Melanocyte of skin (primary cell): Measurements from ENCODE around the gene PODNL1. TPM values are rescaled to one million over a fixed set of nuclear protein-coding genes. Genes with fewer than 3 reads are reported as not detected.

Experiments
- total RNA-seq, 2 donors: library from RNA; depleted of rRNA; stranded (reverse); fragments of >200 nt; gene quantifications; 2 replicates each; pipeline ENCODE4 v1.2.3, GENCODE V29; 2012

The PODNL1 gene
- under 1 TPM; under 0.01 to 0.33 TPM for total RNA-seq

DNA sequence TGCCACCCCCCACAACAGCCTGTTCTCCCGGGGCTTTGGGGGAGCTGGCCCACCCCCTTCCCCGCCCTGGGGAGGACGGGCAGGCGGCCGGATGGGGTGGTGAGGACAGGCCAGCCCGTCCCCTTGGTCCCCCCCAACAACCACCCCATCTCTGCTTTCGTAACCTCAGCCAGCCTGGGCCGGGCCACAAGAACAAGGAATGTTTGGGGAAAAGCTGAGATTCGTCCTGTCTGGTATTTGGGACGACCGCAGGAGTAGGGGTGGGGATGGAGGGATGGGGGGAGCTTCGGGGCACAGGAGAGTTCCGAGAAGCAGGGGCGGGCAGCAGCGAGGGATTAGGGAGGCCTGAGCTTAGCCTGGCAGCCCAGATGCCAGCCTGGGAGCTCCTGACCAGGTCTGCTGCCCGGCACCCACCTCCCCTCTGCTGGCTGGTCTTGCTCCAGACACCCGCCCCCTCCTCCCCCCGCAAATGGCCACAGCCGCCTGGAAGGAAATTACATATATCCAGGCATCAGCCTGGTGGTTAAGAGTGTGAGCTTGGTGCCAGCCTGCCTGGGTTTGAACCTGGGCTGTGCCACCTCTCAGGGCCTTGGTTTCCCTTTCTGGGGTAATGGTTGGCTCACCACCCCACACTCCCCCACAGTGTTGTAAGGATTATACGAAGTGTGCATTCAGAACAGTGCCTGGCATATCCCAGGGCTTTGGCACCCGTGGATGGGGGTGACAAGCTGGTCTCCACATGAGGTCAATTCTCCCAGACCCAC, at the start of gene PODNL1:
Gene PODNL1, minus strand, starts transcription at position 117 of the 764 bp plus-strand sequence. CDS start 236 bp downstream, outside the sequence.

DNA sequence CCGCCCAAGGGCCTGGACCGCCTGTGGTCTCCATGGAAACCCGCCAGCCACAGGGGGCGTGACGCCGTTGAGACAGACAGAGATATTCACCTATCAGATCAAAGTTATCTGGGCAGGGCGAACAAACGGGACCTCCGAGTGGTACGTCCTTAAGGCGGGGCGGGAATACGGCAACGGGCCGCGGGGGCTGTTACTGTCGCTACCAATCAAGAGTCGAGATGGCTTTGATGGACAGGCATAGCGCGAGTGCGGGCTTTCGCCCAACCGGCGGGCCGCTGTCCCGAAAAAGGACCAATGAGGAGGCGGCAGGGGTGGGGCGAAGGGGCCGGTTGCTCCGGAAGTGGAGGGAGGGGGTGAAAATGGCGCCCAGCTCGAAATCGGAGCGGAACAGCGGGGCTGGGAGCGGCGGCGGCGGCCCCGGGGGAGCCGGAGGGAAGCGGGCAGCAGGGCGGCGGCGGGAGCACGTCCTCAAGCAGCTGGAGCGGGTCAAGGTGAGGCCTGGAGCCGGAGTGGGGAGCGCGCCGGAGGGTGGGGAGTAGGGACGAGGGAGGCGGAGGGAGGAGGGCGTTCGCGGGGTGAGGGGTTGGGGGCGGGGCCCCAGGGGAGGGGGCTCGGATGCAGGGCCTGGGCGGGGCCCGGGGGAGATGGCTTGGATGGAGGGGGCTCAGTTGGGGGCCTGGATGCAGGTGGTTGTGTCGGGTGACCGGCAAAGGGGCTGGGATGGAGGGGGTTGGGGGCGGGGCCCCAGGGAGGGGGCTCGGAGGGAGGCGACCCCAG, 14.1 kb upstream of the PODNL1 start, which contains the start of gene DCAF15:
Gene DCAF15, plus strand, starts transcription at position 356 of the 777 bp plus-strand sequence. Its CDS starts 4 bp downstream, at position 360.

DNA sequence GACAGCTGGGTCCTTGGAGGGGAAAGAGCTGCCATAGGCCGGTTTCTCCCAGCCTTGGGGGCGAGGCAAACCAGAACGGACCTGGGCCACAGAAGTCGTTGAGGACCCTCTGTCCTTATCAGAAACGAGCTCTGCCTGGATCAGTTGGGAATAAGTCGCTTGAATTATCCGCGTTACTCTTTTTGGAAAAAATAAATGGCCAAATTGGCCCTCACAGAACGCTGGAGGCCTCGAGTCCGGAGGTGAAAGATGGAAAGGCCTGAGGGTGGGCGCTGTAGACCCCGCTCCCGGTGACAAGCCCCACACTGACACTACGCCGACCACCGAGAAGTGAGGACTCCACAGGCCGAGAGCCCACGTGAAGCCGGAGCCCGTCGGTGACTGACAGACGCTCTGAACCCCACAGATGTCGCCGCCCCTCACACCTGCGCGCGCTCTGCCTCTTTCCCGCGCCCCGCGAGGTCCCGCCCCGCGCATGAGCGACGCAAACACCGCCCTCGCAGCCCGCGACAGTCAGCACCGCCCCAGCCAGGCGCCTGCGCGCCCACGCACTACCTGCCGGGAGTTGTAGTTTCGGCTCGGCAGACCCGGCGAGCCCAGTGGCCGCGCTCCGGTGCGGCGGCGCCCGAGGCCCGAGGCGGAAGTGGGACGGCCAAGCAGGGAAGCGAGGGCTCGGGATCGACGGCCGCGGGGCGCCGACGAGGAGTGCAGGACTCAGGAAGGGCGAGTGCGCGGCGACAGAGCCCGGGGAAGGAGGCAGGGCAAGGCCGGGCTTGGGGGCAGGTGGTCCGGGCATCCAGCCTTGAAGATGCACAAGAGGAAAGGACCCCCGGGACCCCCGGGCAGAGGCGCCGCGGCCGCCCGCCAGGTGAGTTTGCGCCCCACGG, 32.3 kb downstream of the PODNL1 start, which contains the start of the genes BRME1 and CC2D1A:
Gene BRME1, minus strand, starts transcription at position 484 of the 887 bp plus-strand sequence. CDS start 1,225 bp downstream, outside the sequence.
Gene CC2D1A, plus strand, starts transcription at position 568 of the 887 bp plus-strand sequence. Its CDS starts 241 bp downstream, at position 809.

Other genes with a start within 250 kb of the PODNL1 start
- gene MRI1, start 173.9 kb downstream of the PODNL1 start, total RNA-seq: 10 to 100 TPM; 36.8 to 37.6 TPM
- 10 to 100 TPM; 54.7 to 64.6 TPM for gene C19orf53, start 164.0 kb downstream of the PODNL1 start, total RNA-seq
- 1 to 10 TPM; 3.3 to 3.4 TPM for gene ZSWIM4, start 143.0 kb downstream of the PODNL1 start, total RNA-seq
- not detected for gene NANOS3, start 61.3 kb downstream of the PODNL1 start, total RNA-seq
- 1 to 10 TPM in 1 of 2 donors, under 1 TPM in 1; 1.00 to 1.4 TPM for gene BRME1, start 32.3 kb downstream of the PODNL1 start, total RNA-seq
- gene CC2D1A, start 32.2 kb downstream of the PODNL1 start, total RNA-seq: 10 to 100 TPM; 14.3 to 19.3 TPM
- gene DCAF15, start 14.1 kb upstream of the PODNL1 start, total RNA-seq: 10 to 100 TPM; 12.4 to 16.3 TPM
- gene RFX1, start 67.9 kb upstream of the PODNL1 start, total RNA-seq: 1 to 10 TPM; 2.4 to 3.0 TPM
- gene RLN3, start 89.7 kb upstream of the PODNL1 start, total RNA-seq: not detected
- gene IL27RA, start 93.3 kb upstream of the PODNL1 start, total RNA-seq: 1 to 10 TPM; 4.7 to 4.8 TPM
- under 1 TPM; under 0.01 to 0.33 TPM for gene PALM3, start 123.7 kb upstream of the PODNL1 start, total RNA-seq
- gene MISP3, start 134.4 kb upstream of the PODNL1 start, total RNA-seq: under 1 TPM in 1 of 2 donors, not detected in 1; 0.69 TPM
- not detected for gene C19orf67, start 147.4 kb upstream of the PODNL1 start, total RNA-seq
- gene SAMD1, start 152.3 kb upstream of the PODNL1 start, total RNA-seq: 10 to 100 TPM in 1 of 2 donors, 1 to 10 TPM in 1; 7.6 to 16.3 TPM
- 10 to 100 TPM; 41.6 to 54.0 TPM for gene PRKACA, start 179.3 kb upstream of the PODNL1 start, total RNA-seq
- 10 to 100 TPM; 12.4 to 33.0 TPM for gene ASF1B, start 198.2 kb upstream of the PODNL1 start, total RNA-seq